Upper lobe of left lung (tissue), 4 donors: ENCODE results near the gene NINJ2.

Source experiments
- CTCF ChIP-seq, 6 experiments: fragments of 450-650 bp in 4 of 6; fragments of 200-600 bp in 2 of 6; sonication (generic) in 2 of 6; IDR thresholded peaks; one replicate each; pipeline ENCODE4 v1.5.1; 2016 to 2019; ENCODE audit warnings: antibody characterized with exemption in 6 of 6
- EP300 ChIP-seq, 4 donors: sonication (generic); formaldehyde crosslinking; IDR thresholded peaks; one replicate each; pipeline ENCODE4 v1.5.1; 2017; ENCODE audit warnings: antibody characterized with exemption in 4 of 4, control low read depth in 2 of 4
- POLR2A ChIP-seq, 4 donors: fragments of 450-650 bp; IDR thresholded peaks; one replicate each; pipeline ENCODE4 v1.5.1; 2016 to 2017; ENCODE audit warnings: antibody characterized with exemption in 4 of 4, mild to moderate bottlenecking in 2 of 4
- POLR2AphosphoS5 ChIP-seq, 2 donors: sonication (generic); formaldehyde crosslinking; IDR thresholded peaks; one replicate each; pipeline ENCODE4 v1.5.1; 2017; ENCODE audit warnings: antibody characterized with exemption in 2 of 2

GRCh38 chr12:619346-619745 lies 43.9 kb downstream of the NINJ2 start:
- TF ChIP-seq CTCF (IDR thresholded peaks at IDR 0.05) (no peak), EP300 (IDR thresholded peaks at IDR 0.05) (no peak), POLR2A (IDR thresholded peaks at IDR 0.05) (no peak), POLR2AphosphoS5 (IDR thresholded peaks at IDR 0.05) (no peak)
